AG09319 (cell line): ENCODE results near the gene TJP3.

Experiments
- DNase-seq: peaks from one replicate; pipeline ENCODE4 v3.0.0-alpha.2; 2010; ENCODE audit warnings: low read depth; ENCODE audit errors: extremely low read depth
- TF ChIP-seq, protein P1 (sequence below): IDR thresholded peaks from 2 replicates; pipeline ENCODE4 v1.5.1; 2011; ENCODE audit warnings: low read depth, mild to moderate bottlenecking, inconsistent platforms, low read length, moderate library complexity

The TJP3 gene

GRCh38 chr19:3790209-3790734 lies 82.1 kb downstream of the TJP3 start:
- DNase-seq: no peak
- TF ChIP-seq, protein P1, sequence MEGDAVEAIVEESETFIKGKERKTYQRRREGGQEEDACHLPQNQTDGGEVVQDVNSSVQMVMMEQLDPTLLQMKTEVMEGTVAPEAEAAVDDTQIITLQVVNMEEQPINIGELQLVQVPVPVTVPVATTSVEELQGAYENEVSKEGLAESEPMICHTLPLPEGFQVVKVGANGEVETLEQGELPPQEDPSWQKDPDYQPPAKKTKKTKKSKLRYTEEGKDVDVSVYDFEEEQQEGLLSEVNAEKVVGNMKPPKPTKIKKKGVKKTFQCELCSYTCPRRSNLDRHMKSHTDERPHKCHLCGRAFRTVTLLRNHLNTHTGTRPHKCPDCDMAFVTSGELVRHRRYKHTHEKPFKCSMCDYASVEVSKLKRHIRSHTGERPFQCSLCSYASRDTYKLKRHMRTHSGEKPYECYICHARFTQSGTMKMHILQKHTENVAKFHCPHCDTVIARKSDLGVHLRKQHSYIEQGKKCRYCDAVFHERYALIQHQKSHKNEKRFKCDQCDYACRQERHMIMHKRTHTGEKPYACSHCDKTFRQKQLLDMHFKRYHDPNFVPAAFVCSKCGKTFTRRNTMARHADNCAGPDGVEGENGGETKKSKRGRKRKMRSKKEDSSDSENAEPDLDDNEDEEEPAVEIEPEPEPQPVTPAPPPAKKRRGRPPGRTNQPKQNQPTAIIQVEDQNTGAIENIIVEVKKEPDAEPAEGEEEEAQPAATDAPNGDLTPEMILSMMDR: no peak

- TF ChIP-seq, protein P1: no peak
- no peak for DNase-seq
Observed at GRCh38 chr19:3790941-3791340, 82.8 kb downstream of the TJP3 start.

- DNase-seq: no peak
- TF ChIP-seq, protein P1: no peak
Observed at GRCh38 chr19:3792114-3792513, 83.9 kb downstream of the TJP3 start.

DNA sequence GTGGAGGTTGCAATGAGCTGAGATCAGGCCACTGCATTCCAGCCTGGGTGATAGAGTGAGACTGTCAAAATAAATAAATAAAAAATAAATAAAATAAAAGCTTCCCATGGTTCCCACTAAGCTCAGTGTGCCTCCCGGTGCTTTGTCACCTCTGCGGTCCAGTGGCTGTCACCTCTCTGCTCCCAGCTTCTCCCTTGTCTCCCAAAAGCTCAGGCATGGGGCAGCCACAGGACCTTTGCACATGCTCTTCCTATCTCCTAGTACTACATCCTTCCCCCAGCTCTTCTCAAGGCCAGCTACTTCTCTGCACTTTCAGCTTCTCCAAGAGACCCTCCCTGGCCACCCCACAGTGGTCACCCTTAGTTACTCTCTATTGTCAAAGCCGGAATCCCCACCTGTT lies 85.6 kb downstream of the TJP3 start:
- TF ChIP-seq, protein P1: no peak
- DNase-seq: no peak

DNA sequence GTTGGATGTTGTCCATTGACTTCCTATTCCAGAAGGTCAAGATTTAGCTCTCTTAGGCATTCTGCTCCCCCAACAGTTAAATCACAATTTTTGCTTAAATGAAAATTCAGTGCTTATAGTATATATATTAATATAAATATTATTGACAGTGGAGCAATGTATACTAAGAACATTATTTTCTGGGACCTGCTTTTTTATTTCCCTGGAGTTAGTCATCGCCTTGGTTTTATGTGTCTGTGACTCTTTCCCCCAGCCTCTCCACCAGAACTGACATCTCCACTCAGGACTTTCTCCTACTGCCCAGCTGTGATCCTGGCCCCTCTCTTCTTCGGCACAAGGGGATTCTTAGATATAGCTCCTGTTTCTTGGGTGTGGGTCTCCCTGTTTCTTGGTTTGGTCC lies 88.2 kb downstream of the TJP3 start:
- TF ChIP-seq, protein P1: no peak
- DNase-seq: no peak

DNA sequence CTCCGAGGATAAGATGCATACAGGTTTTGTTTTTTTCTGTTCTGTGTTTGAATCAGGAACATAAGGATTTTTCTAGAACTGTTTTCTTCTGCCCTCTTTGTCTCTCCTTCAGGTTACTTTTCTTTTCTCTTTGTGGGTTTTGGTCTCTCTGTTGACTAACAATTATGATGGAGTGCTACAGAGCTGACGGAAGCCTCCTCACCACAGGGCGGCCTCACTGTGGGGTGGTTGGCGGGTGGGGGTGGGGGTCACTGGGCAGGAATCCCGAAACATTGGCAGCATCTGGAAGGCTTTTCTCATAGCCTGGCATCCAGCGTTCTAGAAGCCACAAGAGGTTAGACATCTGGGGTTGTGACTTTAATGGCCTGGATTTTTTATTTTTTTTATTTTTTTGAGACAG lies 90.0 kb downstream of the TJP3 start:
- no peak for DNase-seq
- TF ChIP-seq, protein P1: no peak
